Hepatocyte (in vitro differentiated cells): ENCODE data around the gene RNF144B.

Experiments
- EZH2 ChIP-seq: fragments of 200-600 bp; sonication (generic); IDR thresholded peaks from 2 replicates; pipeline ENCODE4 v1.6.1; 2016; ENCODE audit warnings: antibody characterized with exemption, mild to moderate bottlenecking, borderline replicate concordance
- EZH2phosphoT487 ChIP-seq: fragments of 200-600 bp; sonication (generic); IDR thresholded peaks from one replicate; pipeline ENCODE4 v1.6.1; 2018; ENCODE audit warnings: antibody characterized with exemption, mild to moderate bottlenecking, low read depth, moderate library complexity; ENCODE audit not compliant: unreplicated experiment, severe bottlenecking
- TF ChIP-seq, protein P1 (sequence below): fragments of 200-600 bp; sonication (generic); IDR thresholded peaks from 2 replicates; pipeline ENCODE4 v1.5.1; 2016; ENCODE audit warnings: antibody characterized with exemption, mild to moderate bottlenecking; ENCODE audit not compliant: poor library complexity

DNA sequence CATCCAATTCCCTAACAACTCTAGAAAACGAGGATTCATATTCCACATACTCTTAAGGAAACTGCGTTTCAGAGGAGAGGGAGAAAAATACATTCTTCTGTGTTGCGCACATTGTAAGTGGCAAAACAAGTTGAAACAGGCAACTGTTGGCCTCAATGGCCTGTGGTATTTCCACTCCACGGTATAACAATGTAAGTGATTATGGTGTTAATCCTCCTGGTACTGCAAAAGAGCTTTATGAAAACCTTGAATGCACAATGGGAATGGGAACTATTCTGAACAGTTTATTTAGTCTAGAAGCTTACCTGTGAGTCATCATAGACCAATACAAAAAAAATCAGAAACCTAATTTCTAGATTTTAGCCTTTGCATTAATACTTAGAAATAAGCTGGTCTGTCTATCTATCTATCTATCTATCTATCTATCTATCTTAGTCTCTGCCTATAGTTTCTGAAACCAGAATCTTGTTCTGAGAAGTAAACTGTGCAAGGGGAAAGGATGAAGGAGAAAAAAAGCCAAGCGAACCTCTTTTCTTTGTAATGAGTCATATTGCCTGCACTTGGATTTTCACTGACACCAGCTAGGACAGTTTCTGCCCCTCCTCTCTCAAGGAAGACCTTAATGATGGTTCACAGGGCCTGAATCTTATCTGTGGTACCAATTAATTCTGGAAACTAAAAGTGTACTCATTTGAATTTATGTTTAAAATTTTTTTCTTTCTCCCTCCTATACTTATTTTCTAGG, 101.5 kb downstream of the RNF144B start:
- TF ChIP-seq, protein P1, sequence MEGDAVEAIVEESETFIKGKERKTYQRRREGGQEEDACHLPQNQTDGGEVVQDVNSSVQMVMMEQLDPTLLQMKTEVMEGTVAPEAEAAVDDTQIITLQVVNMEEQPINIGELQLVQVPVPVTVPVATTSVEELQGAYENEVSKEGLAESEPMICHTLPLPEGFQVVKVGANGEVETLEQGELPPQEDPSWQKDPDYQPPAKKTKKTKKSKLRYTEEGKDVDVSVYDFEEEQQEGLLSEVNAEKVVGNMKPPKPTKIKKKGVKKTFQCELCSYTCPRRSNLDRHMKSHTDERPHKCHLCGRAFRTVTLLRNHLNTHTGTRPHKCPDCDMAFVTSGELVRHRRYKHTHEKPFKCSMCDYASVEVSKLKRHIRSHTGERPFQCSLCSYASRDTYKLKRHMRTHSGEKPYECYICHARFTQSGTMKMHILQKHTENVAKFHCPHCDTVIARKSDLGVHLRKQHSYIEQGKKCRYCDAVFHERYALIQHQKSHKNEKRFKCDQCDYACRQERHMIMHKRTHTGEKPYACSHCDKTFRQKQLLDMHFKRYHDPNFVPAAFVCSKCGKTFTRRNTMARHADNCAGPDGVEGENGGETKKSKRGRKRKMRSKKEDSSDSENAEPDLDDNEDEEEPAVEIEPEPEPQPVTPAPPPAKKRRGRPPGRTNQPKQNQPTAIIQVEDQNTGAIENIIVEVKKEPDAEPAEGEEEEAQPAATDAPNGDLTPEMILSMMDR, result no peak
- TF ChIP-seq EZH2phosphoT487 (no peak), EZH2 (no peak)
